Measurements from ENCODE around the gene ZNF485. TPM values are rescaled to one million over a fixed set of nuclear protein-coding genes. Genes with fewer than 3 reads are reported as not detected.

ZNF485 gene
- total and polyA plus RNA-seq, 2 donors (not counting 1 experiment from before 2014, with no cell fraction given), result 1.4 to 3.5 TPM

- no peaks in the 10 kb centered on the region for H4K20me1 ChIP-seq (ENCODE audit: control insufficient read depth, extremely low read depth, insufficient read depth, low read length)
- TF ChIP-seq CTCF (conservative IDR thresholded peaks at IDR 0.05 in 1 of 2, IDR thresholded peaks at IDR 0.05 in 1 of 2; ENCODE audit: low read depth in 1 of 2, low read length in 2 of 2) (no peak), EZH2 (IDR thresholded peaks at IDR 0.05; ENCODE audit: low read length, missing control alignments) (no peak)
These were observed 35.3 kb upstream of the ZNF485 start for GRCh38 chr10:43570971-43571370.

GRCh38 chr10:43573250-43574000, 32.8 kb upstream of the ZNF485 start:
- peak overlapping the region; percentile 65 for H3K9ac ChIP-seq (ENCODE audit: insufficient read depth, low read length)
- DNase-seq (ENCODE audit: low read depth in 2 of 2), result peak; percentile 10 to 17

More at GRCh38 chr10:43570971-43571370, 35.3 kb upstream of the ZNF485 start:
- no peak overlapping the region for H3K4me2 ChIP-seq (ENCODE audit: extremely low read depth, insufficient read depth, low read length)
- no peak for DNase-seq (ENCODE audit: low read depth in 2 of 2)
- no peak overlapping the region for H3K4me3 ChIP-seq (replicated peaks in 1 of 4; ENCODE audit: control extremely low read depth in 1 of 4, insufficient read depth in 1 of 4, low read depth in 3 of 4, low read length in 4 of 4)
- no peak overlapping the region for H2AFZ ChIP-seq (ENCODE audit: low read length)
- H3K36me3 ChIP-seq (ENCODE audit: control insufficient read depth, insufficient read depth, low read length), result no peaks in the 10 kb centered on the region
- no peaks in the 10 kb centered on the region for H3K4me1 ChIP-seq (ENCODE audit: control insufficient read depth, extremely low read depth, insufficient read depth, low read length)
- H3K79me2 ChIP-seq (ENCODE audit: control insufficient read depth, insufficient read depth, low read length), result no peaks in the 10 kb centered on the region
- no peak overlapping the region for H3K27ac ChIP-seq (ENCODE audit: insufficient read depth, low read length)
- H3K9me3 ChIP-seq (ENCODE audit: control insufficient read depth, insufficient read depth, low read depth, low read length), result no peaks in the 10 kb centered on the region
- no peaks in the 10 kb centered on the region for H3K27me3 ChIP-seq (ENCODE audit: control insufficient read depth, insufficient read depth, low read length)
- no peak overlapping the region for H3K9ac ChIP-seq (ENCODE audit: insufficient read depth, low read length)

More at GRCh38 chr10:43573250-43574000, 32.8 kb upstream of the ZNF485 start:
- H3K36me3 ChIP-seq (ENCODE audit: control insufficient read depth, insufficient read depth, low read length), result no peaks in the 10 kb centered on the region
- no peaks in the 10 kb centered on the region for H3K4me1 ChIP-seq (ENCODE audit: control insufficient read depth, extremely low read depth, insufficient read depth, low read length)
- H3K9me3 ChIP-seq (ENCODE audit: control insufficient read depth, insufficient read depth, low read depth, low read length), result no peaks in the 10 kb centered on the region
- H3K4me3 ChIP-seq (replicated peaks in 1 of 4; ENCODE audit: control extremely low read depth in 1 of 4, insufficient read depth in 1 of 4, low read depth in 3 of 4, low read length in 4 of 4), result peak overlapping the region; percentile 62 to 76 (median 65)
- peak overlapping the region; percentile 47 for H3K27ac ChIP-seq (ENCODE audit: insufficient read depth, low read length)
- H3K79me2 ChIP-seq (ENCODE audit: control insufficient read depth, insufficient read depth, low read length), result no peaks in the 10 kb centered on the region
- H2AFZ ChIP-seq (ENCODE audit: low read length), result peak overlapping the region; percentile 75
- TF ChIP-seq CTCF (conservative IDR thresholded peaks at IDR 0.05 in 1 of 2, IDR thresholded peaks at IDR 0.05 in 1 of 2; ENCODE audit: low read depth in 1 of 2, low read length in 2 of 2) (no peak), EZH2 (IDR thresholded peaks at IDR 0.05; ENCODE audit: low read length, missing control alignments) (no peak)
- H3K4me2 ChIP-seq (ENCODE audit: extremely low read depth, insufficient read depth, low read length), result peak overlapping the region; percentile 84
- H3K27me3 ChIP-seq (ENCODE audit: control insufficient read depth, insufficient read depth, low read length), result no peaks in the 10 kb centered on the region
- no peaks in the 10 kb centered on the region for H4K20me1 ChIP-seq (ENCODE audit: control insufficient read depth, extremely low read depth, insufficient read depth, low read length)

All from fibroblast of lung (primary cell).